ENCODE data around the gene ENTPD7.
"Not testable (repeated sequence)": the region's sequence is repeated elsewhere in the genome, so short reads cannot be mapped to it uniquely, and the experiment has no call there.

Gene ENTPD7

DNA sequence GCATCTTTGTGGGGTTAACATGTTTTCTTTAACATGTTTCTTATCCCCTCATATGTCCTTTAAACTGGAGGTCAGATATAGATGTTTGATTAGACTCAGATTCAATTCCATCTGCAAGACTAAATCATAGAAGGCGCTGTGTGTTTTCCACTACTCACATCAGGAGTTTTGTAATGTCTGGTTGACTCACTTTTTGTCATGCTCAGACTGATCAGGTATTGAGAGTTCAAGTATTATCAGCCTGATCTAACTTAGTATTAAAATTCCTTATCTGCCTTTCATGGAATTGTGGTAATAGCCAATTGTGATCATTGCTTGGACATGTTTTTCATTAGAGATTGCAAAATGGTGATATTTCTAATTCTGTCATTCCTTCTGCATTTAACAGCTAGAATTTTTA, 30.2 kb downstream of the ENTPD7 start:
- no peak for DNase-seq (ENCODE audit: low read depth)

DNA sequence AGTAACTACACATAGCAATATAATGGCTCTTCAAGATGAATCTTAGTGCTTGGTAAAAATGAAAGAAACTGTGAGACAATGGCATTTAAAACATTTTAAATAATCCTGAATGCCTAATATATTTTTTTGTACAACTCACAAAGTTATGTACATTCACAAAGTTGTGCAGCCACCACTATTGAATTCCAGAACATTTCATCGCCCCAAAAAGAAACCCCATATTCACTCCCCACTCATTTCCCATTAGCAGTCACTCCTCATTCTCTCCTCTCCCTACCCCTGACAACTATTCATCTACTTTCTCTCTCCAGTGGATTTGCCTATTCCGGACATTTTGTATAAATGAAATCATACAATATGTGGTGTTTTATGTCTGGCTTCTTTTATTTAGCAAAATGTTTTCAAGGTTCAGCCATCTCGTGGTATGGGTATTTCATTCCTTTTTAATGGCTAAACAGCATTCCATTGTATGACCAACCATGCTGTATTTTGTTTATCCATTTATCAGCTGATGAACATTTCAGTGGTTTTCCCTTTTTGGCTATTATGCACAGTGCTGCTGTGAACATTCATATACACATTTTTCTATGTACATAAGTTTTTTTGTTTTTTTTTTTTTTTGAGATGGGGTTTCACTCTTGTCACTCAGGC, 34.7 kb downstream of the ENTPD7 start:
- no peak for DNase-seq (ENCODE audit: low read depth)

DNA sequence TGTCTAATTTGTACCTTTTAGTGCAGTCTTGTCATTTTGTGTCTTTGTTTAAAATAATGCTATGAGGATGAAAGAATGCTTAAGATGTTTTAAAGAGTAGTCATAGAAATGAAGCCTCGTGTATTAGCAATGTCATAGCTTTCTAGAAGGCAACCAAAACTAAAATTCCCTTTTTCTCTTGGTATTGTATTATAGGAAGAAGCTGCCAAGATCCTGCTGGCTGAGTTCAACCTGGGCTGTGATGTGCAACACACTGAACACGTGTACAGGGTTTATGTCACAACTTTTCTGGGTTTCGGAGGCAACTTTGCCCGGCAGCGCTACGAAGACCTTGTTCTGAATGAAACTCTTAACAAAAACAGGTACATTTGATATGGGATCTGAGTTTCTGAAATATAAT, 36.5 kb downstream of the ENTPD7 start:
- no peak for DNase-seq (ENCODE audit: low read depth)

DNA sequence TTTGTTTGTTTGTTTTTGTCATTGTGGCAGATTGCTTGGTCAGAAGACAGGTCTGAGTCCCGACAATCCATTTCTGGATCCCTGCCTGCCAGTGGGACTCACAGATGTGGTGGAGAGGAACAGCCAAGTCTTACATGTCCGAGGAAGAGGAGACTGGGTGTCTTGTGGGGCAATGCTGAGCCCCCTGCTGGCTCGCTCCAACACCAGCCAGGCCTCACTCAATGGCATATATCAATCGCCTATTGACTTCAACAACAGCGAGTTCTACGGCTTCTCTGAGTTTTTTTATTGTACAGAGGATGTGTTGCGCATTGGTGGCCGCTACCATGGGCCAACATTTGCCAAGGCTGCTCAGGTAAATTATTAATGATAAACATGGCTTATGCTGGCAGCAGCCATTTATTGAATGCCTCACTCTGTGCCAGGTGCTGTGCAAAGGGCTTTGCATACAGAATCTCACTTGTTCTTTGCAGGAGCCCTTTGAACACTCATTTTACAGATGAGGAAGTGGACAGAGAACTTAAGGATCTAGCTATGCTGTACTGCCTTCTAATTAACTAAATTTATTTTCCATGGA, 39.3 kb downstream of the ENTPD7 start:
- DNase-seq (ENCODE audit: low read depth): no peak

DNA sequence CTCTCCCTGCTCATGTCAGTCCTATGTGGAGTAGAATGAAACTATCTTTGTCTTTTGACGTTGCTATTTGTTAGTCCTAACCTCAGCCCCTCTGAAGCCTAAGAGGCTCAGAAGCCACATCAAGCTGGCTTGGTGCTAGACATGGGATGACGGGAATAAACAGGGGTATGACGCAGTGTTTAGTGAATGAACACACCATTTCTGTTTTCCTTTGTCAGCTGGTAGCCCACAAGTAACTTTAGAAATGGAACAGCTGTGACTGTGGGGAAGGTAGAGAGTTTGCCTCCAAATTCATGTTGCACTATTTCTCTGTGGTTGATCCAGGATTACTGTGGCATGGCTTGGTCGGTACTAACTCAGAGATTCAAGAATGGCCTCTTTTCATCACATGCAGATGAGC, 41.3 kb downstream of the ENTPD7 start:
- DNase-seq (ENCODE audit: low read depth): no peak

GRCh38 chr10:99708428-99709012, 49.2 kb downstream of the ENTPD7 start:
- DNase-seq (ENCODE audit: low read depth): no peak

- no peak for DNase-seq (ENCODE audit: low read depth)
Observed at GRCh38 chr10:99709480-99710229, 50.3 kb downstream of the ENTPD7 start.

DNA sequence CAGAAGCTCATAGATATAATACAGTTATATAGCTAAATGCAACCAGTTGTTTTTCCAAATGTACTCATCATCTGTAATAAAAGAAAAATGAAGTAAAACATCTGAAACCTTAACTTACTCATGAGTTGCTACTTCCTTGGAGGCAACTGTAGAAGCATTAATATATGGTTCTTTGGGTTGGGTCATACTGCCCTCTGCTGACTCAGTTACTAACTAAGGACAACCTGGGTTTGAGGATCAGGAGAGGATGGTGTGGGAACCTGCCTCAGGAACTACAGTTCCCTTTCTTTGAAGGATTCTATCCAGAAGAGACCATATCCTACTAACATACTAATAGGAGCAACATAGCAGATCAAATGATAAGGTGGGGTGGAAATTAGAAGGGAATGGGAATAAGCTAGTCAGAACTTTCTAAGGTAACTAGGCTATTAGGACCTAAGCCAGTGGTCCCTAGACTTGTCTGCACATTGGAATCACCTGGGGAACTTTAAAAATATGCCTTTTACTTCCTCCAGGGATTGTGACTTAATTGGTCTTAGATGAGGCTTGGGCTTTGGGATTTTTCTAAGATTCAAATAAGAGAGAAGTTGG, 51.9 kb downstream of the ENTPD7 start:
- DNase-seq (ENCODE audit: low read depth): no peak

- DNase-seq (ENCODE audit: low read depth): no peak
Observed at GRCh38 chr10:99714446-99714845, 55.1 kb downstream of the ENTPD7 start.

GRCh38 chr10:99720387-99720786, 61.1 kb downstream of the ENTPD7 start:
- no peak for DNase-seq (ENCODE audit: low read depth)

DNA sequence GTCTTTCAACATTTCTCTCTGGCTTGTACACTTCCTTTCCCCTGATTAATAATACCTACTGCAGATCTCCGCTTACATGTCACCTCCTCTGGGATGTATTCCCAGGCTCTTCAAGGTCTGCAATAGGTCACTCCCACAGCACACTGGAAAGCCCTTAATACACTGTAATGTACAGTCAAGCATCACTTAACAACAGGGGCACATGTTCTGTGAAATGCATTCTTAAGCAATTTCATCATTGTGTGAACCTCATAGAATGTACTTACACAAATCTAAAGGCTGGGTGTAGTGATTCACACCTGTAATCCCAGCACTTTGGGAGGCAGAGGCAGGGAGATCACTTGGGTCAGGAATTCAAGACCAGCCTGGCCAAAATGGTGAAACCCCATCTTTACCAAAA, 70.7 kb downstream of the ENTPD7 start:
- DNase-seq (ENCODE audit: low read depth): no peak

- DNase-seq (ENCODE audit: low read depth): no peak
Observed at GRCh38 chr10:99731306-99732032, 72.2 kb downstream of the ENTPD7 start.

GRCh38 chr10:99732033-99732842, 72.9 kb downstream of the ENTPD7 start, which contains the start of the genes COX15 and CUTC:
Gene COX15 (minus strand): TSS chr10:99732127. CDS start chr10:99732049, 78 bp downstream.
Gene CUTC (plus strand): TSS chr10:99732234. CDS start chr10:99732349, 115 bp downstream.
- DNase-seq (ENCODE audit: low read depth): peak; percentile 94

DNA sequence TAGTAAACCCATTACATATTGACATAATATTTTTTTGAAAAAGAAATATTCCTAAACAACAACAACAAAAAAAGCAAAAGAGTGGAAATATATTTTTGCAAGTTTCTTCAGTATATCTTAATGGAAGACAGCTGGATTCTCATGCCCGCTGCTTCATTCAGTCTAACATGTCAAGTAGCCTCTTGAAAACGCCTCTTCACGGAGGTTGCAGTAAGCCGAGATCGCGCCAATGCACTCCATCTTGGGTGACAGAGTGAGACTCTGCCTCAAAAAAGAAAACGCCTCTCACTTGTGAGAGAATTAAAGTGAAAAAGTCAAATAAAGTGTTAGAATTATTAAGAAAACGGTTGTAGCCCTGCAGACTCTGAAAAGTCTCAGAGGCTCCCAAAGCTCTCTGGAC, 74.1 kb downstream of the ENTPD7 start:
- no peak for DNase-seq (ENCODE audit: low read depth)

DNA sequence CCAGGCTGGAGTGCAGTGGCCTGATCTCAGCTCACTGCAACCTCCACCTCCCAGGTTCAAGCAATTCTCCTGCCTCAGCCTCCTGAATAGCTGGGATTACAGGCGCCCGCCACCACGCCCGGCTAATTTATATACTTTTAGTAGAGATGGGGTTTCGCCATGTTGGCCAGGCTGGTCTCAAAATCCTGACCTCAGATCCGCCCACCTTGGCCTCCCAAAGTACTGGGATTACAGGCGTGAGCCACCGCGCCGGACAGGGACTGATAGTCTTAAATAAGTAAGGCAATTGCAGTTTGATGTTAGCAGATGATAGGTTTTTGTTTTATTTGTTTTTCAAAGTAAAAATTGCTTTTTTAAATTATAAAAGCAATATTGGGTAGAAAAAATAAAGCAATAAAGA, 74.8 kb downstream of the ENTPD7 start:
- DNase-seq (ENCODE audit: low read depth): not testable (repeated sequence)

- no peak for DNase-seq (ENCODE audit: low read depth)
Observed at GRCh38 chr10:99740260-99740659, 81.0 kb downstream of the ENTPD7 start.

DNA sequence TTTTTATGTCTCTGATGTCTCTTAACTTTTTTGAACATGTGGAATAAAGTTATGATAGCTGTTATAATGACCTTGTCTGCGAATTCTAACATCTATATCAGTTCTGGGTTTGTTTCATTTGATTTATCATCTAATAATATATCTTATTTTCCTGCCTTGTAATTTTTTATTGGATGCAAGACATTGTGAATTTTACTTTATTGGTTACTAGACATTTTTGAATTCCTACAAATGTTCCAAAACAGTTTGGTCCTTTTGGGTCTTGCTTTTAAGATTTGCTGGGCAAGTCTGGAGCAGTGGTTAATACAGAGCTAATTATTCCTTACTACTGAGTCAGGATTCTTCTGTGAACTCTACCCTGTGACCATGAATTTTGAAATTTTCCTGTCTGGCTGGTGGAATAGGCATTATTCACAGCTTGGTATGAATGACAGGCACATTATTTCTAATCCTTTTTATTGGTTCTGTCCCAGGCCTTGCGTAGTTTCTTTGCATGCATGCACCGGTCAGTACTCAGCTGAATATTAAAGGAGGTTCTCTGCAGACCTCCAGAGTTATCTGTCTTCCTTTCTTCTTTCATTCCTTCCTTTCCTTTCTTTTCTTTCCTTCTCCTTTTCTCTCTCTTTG, 81.7 kb downstream of the ENTPD7 start:
- no peak for DNase-seq (ENCODE audit: low read depth)

GRCh38 chr10:99742254-99742653, 82.9 kb downstream of the ENTPD7 start:
- DNase-seq (ENCODE audit: low read depth): no peak

GRCh38 chr10:99742701-99743100, 83.4 kb downstream of the ENTPD7 start:
- DNase-seq (ENCODE audit: low read depth): no peak

GRCh38 chr10:99743841-99744240, 84.5 kb downstream of the ENTPD7 start:
- no peak for DNase-seq (ENCODE audit: low read depth)
